T-helper 1 cell (primary cell): ENCODE data around the gene TMEM223.
"Not testable (repeated sequence)": the region's sequence is repeated elsewhere in the genome, so short reads cannot be mapped to it uniquely, and the experiment has no call there.

Source experiments
- DNase-seq, 5 donors: peaks; one replicate each; pipeline ENCODE4 v3.0.0-alpha.2; 2012 to 2020

Gene TMEM223

GRCh38 chr11:62799486-62799885 is 7.7 kb upstream of the TMEM223 start:
- DNase-seq = no peak

- no peak for DNase-seq
Observed at GRCh38 chr11:62796281-62796680, 4.5 kb upstream of the TMEM223 start.

DNA sequence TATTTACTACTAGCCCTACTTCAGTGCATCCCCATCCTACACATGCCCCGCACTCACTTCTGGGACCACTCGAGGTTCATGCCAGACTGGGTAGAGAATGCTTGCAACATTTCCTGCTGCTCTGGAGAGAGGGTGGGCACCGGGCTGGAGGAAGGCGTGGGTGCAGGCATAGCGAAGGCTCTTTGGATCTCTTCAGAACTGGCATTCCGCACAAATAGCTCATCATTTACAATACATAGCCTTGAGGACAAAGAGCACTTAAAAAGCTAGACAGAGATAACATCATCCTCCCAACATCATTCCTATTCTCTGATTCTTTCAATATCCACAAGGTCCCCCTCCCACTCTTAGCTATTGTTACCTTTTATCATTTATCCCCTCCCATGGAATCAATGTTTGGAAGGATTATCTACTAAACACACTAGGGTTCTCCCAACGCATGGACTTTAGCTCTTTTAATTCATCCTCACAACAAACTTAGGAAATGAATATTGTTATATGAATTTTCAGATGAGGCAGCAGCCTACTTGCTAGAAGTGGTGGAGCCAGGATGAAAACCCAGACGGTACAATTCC is 2.5 kb upstream of the TMEM223 start:
- DNase-seq = no peak

DNA sequence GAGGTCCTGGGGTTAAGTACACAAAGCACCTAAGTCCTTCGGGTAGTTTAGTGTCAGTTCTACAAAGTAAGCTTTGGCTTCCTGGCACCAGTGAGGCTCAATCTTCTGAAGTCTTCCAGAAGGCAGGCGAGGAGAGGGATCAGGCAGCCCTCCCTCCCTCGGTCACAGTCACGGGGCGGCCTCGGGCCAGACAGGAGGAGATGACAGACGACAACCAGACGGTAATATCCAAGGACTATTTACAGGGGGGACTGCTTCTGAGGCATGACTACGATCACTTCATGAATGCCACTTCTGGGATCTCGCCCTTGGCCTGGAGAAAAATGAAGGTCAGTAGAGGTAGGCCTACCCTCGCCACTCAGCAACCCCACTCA is 383 bp upstream of the TMEM223 start:
- no peak for DNase-seq

DNA sequence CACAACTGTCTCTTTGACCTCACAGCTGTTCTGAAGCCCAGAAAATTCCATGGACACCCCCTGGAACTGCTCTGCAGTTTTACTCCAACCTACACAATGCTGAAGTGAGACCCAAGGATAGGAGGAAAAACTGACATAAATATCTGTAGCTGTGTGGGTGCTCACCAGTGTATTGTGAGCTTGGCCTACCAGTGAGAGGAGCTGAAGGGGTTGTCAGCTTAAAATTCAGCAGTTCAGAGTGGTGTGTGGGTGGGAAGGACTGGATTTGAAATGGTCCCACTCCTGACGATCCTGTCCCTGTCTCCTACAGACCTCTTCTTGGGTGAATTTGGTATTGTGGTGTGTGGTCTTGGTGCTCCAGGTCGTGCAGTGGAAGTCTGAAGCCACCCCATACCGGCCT is 2.2 kb downstream of the TMEM223 start:
- no peak for DNase-seq

- no peak for DNase-seq
Observed at GRCh38 chr11:62788991-62789390, 2.8 kb downstream of the TMEM223 start.

DNA sequence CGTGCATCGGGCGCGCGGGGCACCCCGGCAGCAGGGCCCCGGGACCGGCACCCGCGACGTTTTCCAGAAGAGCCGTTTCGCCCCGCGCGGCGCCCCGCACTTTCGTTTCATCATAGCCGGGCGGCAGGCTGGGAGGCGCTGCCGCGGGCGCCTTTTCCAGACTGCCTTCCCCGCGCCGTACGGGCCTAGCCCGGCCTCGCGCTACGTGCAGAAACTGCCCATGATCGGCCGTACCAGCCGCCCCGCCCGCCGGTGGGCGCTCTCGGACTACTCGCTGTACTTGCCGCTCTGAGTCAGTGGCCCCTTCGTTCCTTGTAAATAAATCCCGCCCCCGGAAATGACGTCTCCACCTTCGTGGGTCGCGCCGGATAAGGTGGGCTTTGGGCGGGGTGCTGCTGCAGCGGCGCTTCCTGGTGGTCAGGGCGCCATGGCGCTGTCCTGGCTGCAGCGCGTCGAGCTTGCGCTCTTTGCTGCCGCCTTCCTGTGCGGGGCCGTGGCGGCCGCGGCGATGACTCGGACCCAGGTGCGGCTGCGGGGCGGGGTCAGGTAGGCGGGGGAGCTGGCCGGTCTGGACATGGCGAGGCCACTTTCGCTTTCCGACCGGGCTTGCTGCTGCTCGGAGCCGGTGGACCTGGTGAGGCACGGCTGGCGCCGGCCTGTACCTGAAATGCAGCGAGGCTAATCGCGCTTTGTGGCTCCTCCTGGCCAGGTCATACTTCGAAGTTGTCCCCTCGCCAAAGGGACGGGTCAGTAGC is 4.6 kb downstream of the TMEM223 start, which contains the start of gene TMEM179B:
TSS of gene TMEM179B (plus strand) at position 398 of the 755 bp plus-strand sequence. CDS start at position 428, 30 bp downstream.
- peak; percentile 91 to 99 (median 96) for DNase-seq

DNA sequence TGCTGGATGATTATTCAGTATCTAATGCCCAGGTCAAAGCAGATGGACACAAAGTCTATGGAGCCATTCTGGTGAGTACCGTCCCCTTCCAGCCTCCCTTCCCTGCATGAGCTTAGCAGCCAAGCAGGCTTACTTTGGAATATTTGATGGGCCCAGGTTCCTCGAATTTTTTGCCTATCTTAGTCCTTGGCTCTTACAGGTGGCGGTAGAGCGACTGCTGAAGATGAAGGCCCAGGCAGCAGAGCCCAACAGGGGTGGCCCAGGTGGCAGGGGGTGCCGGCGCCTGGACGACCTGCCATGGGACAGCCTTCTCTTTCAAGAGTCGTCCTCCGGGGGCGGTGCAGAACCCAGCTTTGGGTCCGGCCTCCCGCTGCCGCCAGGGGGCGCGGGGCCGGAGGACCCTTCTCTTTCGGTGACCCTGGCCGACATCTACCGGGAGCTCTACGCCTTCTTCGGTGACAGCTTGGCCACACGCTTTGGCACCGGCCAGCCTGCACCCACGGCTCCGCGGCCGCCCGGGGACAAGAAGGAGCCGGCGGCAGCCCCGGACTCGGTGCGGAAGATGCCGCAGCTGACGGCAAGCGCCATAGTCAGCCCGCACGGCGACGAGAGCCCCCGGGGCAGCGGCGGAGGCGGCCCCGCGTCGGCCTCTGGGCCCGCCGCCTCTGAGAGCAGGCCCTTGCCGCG is 5.3 kb downstream of the TMEM223 start:
- DNase-seq = peak; percentile 66 to 88 (median 79)

- no peak for DNase-seq
Observed at GRCh38 chr11:62782753-62783152, 9.1 kb downstream of the TMEM223 start.

DNA sequence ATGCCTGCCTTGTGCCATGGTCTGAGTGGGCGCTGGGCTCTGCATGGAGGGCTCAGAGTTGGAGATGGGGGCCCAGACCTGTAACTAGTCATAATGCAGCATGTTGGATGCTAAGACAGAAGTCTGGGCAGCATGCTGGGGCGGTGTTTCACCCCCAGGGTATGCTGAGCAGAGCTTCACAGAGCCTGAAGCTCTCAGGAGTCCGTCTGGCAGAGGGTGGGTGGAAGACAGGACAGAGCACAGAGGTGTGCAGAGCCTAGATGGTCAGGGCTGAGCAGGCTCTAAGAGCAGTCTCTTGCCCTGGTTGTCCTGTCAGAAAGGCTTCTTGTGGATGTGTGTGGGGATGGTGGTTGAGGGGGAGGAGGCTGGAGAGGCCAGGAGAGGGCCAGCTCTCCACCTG is 13.4 kb downstream of the TMEM223 start:
- DNase-seq = no peak

DNA sequence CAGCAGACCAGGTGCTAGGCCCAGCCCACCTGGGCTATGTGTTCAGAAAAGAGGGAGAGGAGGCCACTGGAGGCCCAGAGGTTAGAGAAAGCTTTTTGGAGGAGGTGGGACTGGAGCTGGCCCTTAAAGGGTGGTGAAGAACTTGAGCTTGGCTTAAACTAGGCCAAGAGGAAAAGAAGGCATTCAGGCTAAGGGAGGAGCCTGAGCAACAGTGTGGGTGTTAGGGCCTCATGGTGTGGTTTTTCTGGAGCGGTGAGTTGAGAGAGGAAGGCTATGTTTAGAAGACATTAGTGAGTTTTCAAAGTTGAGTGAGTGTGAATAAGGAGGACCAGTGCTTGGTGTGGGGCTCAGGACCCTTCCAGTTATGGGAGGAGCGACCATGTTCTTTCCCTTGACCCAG is 14.4 kb downstream of the TMEM223 start:
- DNase-seq = no peak

DNA sequence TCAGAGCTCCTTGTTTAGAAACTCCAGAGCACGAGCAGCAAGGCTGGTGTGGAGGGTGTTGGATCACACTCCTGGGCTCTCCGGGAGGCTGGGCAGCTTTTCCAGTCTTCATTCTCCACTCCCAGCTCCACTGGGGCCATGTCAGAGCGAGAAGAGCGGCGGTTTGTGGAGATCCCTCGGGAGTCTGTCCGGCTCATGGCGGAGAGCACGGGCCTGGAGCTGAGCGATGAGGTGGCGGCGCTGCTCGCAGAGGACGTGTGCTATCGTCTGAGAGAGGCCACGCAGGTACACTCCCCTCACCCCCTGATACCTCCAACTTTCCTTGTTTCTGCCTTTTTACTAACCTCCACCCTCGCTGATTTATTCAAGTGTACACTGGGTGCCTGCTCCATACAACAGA is 16.2 kb downstream of the TMEM223 start:
- DNase-seq = no peak

DNA sequence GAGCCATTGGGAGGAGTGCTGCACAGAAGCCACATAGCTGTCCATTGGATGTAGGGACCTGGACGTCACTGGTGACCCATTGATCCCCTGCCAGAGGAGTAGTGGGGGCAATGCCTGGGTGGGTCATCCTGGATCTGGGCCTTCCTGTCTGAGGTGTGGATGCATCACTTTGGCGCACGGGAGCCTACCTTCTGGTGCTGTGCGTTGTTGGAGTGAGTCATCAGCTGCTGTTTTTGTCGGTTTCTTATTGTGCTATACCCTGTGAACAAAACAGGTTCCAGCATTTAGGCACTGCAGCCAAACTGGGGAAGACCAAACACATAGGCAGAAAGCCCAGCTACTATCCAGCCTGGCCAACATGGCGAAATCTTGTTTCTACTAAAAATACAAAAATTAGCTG is 17.4 kb downstream of the TMEM223 start:
- DNase-seq = no peak

DNA sequence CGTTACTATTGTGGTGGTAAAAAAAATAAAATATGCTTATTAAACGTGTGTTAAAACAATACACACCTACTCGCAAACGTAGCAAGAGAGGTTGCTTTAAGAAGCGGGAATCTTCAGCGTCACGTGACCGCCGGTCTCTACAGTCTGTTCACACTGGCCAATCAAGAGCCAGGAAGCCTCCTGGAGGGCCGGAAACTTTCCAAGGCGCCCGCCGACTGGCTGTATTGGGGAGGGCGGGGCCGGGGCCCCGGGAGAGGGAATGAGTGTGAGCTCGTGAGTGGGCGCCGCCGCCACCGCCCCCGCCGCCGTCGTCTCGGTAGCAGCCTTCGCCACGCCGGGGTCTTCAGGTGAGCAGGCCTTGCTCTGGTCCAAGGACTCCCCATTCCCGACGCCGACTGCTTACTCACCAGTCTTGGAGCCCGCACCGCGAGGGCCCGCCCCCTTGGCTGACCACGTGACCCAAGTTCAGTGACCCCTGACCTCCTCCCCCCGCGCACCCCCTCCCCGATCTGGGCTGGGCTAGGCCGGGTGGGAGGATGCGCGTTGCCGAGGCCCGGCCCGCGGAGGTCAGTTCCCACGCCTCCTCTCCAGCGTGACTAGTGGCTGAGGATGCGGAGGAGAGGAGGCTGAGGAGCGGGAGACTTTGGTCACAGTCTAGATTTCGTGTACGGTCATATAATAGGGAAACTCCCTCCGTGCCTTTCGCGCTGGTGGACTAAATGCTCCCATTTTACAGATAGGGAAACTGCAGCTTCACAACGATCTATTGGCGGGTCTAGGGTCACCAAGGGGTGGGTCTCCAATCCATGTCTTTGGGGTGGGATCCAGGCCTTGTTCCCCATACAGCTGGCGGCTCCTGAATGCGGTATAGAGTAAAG is 20.4 kb downstream of the TMEM223 start, which contains the start of gene TAF6L:
TSS of gene TAF6L (plus strand) at position 253 of the 878 bp plus-strand sequence. CDS start 4,388 bp downstream, outside the sequence.
- DNase-seq = peak; percentile 83 to 94 (median 84)

GRCh38 chr11:62770778-62771143 is 21.0 kb downstream of the TMEM223 start:
- no peak for DNase-seq

DNA sequence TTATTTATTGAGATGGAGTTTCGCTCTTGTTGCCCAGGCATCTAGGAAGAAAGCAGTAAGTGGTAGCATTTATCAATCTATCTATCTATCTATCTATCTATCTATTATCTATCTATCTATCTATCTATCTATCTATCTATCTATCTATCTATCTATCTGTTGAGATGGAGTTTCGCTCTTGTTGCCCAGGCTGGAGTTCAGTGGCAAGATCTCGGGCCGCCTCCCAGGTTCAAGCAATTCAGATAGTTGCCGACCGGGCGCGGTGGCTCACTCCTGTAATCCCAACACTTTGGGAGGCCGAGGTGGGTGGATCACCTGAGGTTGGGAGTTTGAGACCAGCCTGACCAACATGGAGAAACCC is 31.0 kb downstream of the TMEM223 start:
- not testable (repeated sequence) for DNase-seq

GRCh38 chr11:62757846-62758788 is 33.7 kb downstream of the TMEM223 start:
- no peak for DNase-seq

DNA sequence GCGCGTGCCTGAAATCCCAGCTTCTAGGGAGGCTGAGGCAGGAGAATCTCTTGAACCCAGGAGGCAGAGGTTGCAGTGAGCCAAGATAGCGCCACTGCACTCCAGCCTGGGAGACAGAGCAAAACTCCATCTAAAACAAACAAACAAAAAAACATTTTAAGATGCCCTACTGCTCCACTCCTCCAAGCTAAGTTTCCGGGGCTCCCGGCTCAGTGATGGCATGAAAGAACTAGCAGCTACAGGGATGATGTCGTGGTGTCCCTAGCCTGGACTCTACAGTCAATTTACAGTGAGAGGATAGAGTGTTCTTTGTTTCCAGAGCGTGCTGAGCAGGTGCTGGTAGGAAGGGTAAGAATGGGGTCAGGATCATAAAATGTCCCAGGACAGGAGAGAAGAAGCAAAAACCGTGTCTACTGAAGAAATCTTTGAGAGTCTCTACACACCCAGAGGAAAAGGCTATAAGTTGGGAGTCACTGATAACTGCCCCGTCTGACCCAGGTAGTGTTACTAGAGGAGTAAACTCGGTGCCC is 36.7 kb downstream of the TMEM223 start:
- no peak for DNase-seq

DNA sequence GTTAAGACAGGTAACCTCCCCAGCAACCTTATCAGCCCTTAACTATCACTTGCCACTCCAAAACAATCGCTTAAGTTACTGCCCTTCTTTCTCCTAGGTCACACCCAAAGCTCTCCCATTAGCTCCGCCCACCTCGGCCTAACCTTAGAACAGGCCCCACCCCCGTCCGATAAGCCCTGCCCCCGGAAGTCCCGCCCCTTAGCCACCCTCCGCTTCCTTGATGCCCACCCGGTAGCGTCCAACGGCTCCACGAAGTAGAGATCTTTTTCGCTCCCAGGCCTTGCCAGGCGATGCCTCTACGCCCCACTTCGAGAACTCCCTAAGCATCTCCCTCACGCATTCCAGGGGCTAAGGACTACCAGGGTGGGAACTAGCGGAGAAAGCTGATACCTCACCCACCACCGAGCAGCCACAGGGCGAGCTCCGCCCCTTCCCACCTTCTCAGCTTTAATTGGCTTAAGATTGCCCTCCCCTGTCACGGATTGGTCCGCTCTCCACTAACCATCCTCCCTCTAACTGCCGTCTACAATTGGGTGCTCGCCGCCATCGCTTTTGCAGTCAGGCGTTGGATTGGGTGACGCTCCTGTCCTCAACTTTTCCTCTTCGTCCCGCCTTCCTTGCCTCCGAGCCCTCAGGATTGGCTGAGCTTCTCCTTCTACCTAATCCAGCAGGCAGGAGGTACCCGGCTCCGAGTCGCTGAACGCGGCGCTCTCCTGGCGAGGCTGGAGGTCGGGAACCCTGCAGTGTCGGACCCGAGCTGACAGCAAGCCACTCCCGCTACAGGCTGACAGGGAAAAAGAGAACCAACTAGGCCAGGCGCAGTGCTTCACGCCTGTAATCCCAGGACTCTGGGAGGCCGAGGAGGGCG is 37.8 kb downstream of the TMEM223 start, which contains the start of gene ZBTB3:
TSS of gene ZBTB3 (minus strand) at position 425 of the 868 bp plus-strand sequence. CDS start 496 bp downstream, outside the sequence.
- DNase-seq = peak; percentile 92 to 100 (median 95)
